Astrocyte (in vitro differentiated cells and primary cell): ENCODE results near the gene MFGE8.

Experiments
- CTCF ChIP-seq: IDR thresholded peaks from 2 replicates; pipeline ENCODE4 v1.5.1; 2011; ENCODE audit warnings: low read depth, mild to moderate bottlenecking, inconsistent platforms, low read length, moderate library complexity; ENCODE audit not compliant: insufficient read depth
- EZH2 ChIP-seq: IDR thresholded peaks from 2 replicates; pipeline ENCODE4 v1.6.1; 2012; ENCODE audit warnings: mild to moderate bottlenecking, low read length, inconsistent platforms; ENCODE audit not compliant: insufficient read depth

- TF ChIP-seq CTCF = no peak
- TF ChIP-seq EZH2 = no peak
These were observed 19.2 kb upstream of the MFGE8 start for GRCh38 chr15:88932271-88932874.
